Measurements from ENCODE around the gene PRKCA. TPM values are rescaled to one million over a fixed set of nuclear protein-coding genes. Genes with fewer than 3 reads are reported as not detected.

The PRKCA gene
- total RNA-seq, 4 donors from 2014 or later, result 24.5 to 61.9 (median 40.8) TPM

- H3K4me3 ChIP-seq, result no peak overlapping the region
- H3K36me3 ChIP-seq, result no peaks in the 10 kb centered on the region
- no peaks in the 10 kb centered on the region for H3K27me3 ChIP-seq
- DNase-seq (ENCODE audit: extremely low spot score), result no peak
- intact Hi-C loops (cut with DNase I), result no loop called here
- WGBS, result 80% methylated on average over 2 of the region's 2 CpGs
- H3K9me3 ChIP-seq, result no peaks in the 10 kb centered on the region
- peaks cover 6 to 47% (median 28%) of the 10 kb centered on the region in 4 donors for H3K4me1 ChIP-seq
- no peak overlapping the region for H3K27ac ChIP-seq (replicated peaks in 1 of 4)
- TF ChIP-seq EP300 (IDR thresholded peaks at IDR 0.05) (no peak), POLR2AphosphoS5 (IDR thresholded peaks at IDR 0.05) (no peak), POLR2A (IDR thresholded peaks at IDR 0.05; ENCODE audit: low read depth) (no peak), CTCF (IDR thresholded peaks at IDR 0.05) (no peak)
These were observed 77.6 kb downstream of the PRKCA start for GRCh38 chr17:66379996-66380395.

GRCh38 chr17:66381701-66382362 is 79.4 kb downstream of the PRKCA start:
- WGBS, result 86% methylated on average over 4 of the region's 4 CpGs
- intact Hi-C loops (cut with DNase I), result no loop called here

GRCh38 chr17:66383333-66383732 is 80.9 kb downstream of the PRKCA start:
- Histone ChIP-seq H3K9me3 (no peaks in the 10 kb centered on the region), H3K27ac (replicated peaks in 1 of 4) (no peak overlapping the region), H3K27me3 (no peaks in the 10 kb centered on the region), H3K36me3 (no peaks in the 10 kb centered on the region), H3K4me1 (peaks cover 6 to 37% (median 24%) of the 10 kb centered on the region in 4 donors), H3K4me3 (no peak overlapping the region)
- TF ChIP-seq EP300 (IDR thresholded peaks at IDR 0.05) (no peak), CTCF (IDR thresholded peaks at IDR 0.05) (no peak), POLR2A (IDR thresholded peaks at IDR 0.05; ENCODE audit: low read depth) (no peak), POLR2AphosphoS5 (IDR thresholded peaks at IDR 0.05) (no peak)
- DNase-seq (ENCODE audit: extremely low spot score), result no peak
- intact Hi-C loops (cut with DNase I), result no loop called here
- 37% methylated on average over 4 of the region's 4 CpGs for WGBS

More at GRCh38 chr17:66381701-66382362, 79.4 kb downstream of the PRKCA start:
- no peaks in the 10 kb centered on the region for H3K27me3 ChIP-seq
- TF ChIP-seq POLR2A (IDR thresholded peaks at IDR 0.05; ENCODE audit: low read depth) (no peak), EP300 (IDR thresholded peaks at IDR 0.05) (no peak), POLR2AphosphoS5 (IDR thresholded peaks at IDR 0.05) (no peak), CTCF (IDR thresholded peaks at IDR 0.05) (no peak)
- no peak overlapping the region for H3K27ac ChIP-seq (replicated peaks in 1 of 4)
- no peaks in the 10 kb centered on the region for H3K9me3 ChIP-seq
- H3K4me3 ChIP-seq, result no peak overlapping the region
- no peaks in the 10 kb centered on the region for H3K36me3 ChIP-seq
- H3K4me1 ChIP-seq, result peaks cover 6 to 37% (median 24%) of the 10 kb centered on the region in 4 donors
- DNase-seq (ENCODE audit: extremely low spot score), result no peak

- H3K9me3 ChIP-seq, result no peaks in the 10 kb centered on the region
- H3K4me1 ChIP-seq, result peaks cover 0 to 22% (median 12%) of the 10 kb centered on the region in 4 donors
- no peak for TF ChIP-seq POLR2AphosphoS5 (IDR thresholded peaks at IDR 0.05)
- peaks cover 0 to 10% (median 1%) of the 10 kb centered on the region in 4 donors for H3K36me3 ChIP-seq
- 42% methylated on average over 2 of the region's 2 CpGs for WGBS
- H3K27me3 ChIP-seq, result no peaks in the 10 kb centered on the region
- no peak for DNase-seq (ENCODE audit: extremely low spot score)
- no peak overlapping the region for H3K4me3 ChIP-seq
- H3K27ac ChIP-seq (replicated peaks in 1 of 4), result no peak overlapping the region
- intact Hi-C loops (cut with DNase I), result no loop called here
These were observed 84.3 kb downstream of the PRKCA start for GRCh38 chr17:66386498-66387351.

GRCh38 chr17:66387392-66387981 is 85.1 kb downstream of the PRKCA start:
- TF ChIP-seq EP300 (IDR thresholded peaks at IDR 0.05) (no peak), CTCF (IDR thresholded peaks at IDR 0.05) (no peak), POLR2A (IDR thresholded peaks at IDR 0.05; ENCODE audit: low read depth) (no peak), POLR2AphosphoS5 (IDR thresholded peaks at IDR 0.05) (no peak)
- H3K27me3 ChIP-seq, result no peaks in the 10 kb centered on the region
- H3K4me3 ChIP-seq, result no peak overlapping the region
- H3K36me3 ChIP-seq, result peaks cover 0 to 10% (median 1%) of the 10 kb centered on the region in 4 donors
- intact Hi-C loops (cut with DNase I), result no loop called here
- H3K4me1 ChIP-seq, result peaks cover 0 to 15% (median 7%) of the 10 kb centered on the region in 4 donors
- 77% methylated on average over 7 of the region's 7 CpGs for WGBS
- H3K9me3 ChIP-seq, result no peaks in the 10 kb centered on the region
- DNase-seq (ENCODE audit: extremely low spot score), result no peak
- no peak overlapping the region for H3K27ac ChIP-seq (replicated peaks in 1 of 4)
